HCT116 (cell line): Measurements from ENCODE around the gene FSIP2. TPM values are rescaled to one million over a fixed set of nuclear protein-coding genes. Genes with fewer than 3 reads are reported as not detected.

ENCODE experiments used
- ATAC-seq: fragments of 200-7000 bp; cut with Tn5 transposase; 2 replicates; pipeline ENCODE4 v1.9.1; 2020; ENCODE audit warnings: mild to moderate bottlenecking, moderate library complexity
- BruUV-seq: library from RNA; stranded (reverse); fragments of 400-500 nt; replicated peaks from 2 replicates; lab custom pipeline; 2021; lab: Mats Ljungman, UMichigan
- CTCF ChIA-PET: fragments of 300-600 bp; sonication (Branson Sonifier 250); formaldehyde crosslinking; loops from one replicate; lab custom pipeline; 2021; ENCODE audit warnings: antibody characterized with exemption; lab: Charles Lee
- POLR2A ChIA-PET: fragments of 300-600, 350-600 bp; sonication (Branson Sonifier 250); formaldehyde crosslinking; loops from one replicate; lab custom pipeline; 2021; ENCODE audit warnings: antibody characterized with exemption; lab: Charles Lee
- RAD21 ChIA-PET, 2 experiments: fragments of 300-600 bp; sonication (Branson Sonifier 250); formaldehyde crosslinking; loops; one replicate each; lab custom pipeline; 2023; ENCODE audit warnings: low total read pairs in 2 of 2; ENCODE audit not compliant: uncharacterized antibody in 2 of 2, unreplicated experiment in 2 of 2, low non-redundant PET in 1 of 2; lab: Charles Lee
- DNase-seq: peaks from one replicate; pipeline ENCODE4 v3.0.0-alpha.2; 2010; ENCODE audit warnings: low read depth, low spot score
- H2AFZ ChIP-seq: fragments of 200-600 bp; shearing (Covaris generic), sonication (generic); 2 replicates; pipeline ENCODE4 v1.6.1; 2017; ENCODE audit warnings: low read depth, mixed run types, mixed read lengths, antibody characterized with exemption, low read length; ENCODE audit not compliant: poor library complexity, severe bottlenecking
- H3K27ac ChIP-seq: 2 replicates; pipeline ENCODE4 v1.5.1; 2012; ENCODE audit warnings: low read depth, low read length
- H3K27me3 ChIP-seq: fragments of 200-600 bp; sonication (generic); 2 replicates; pipeline ENCODE4 v1.6.1; 2016; ENCODE audit warnings: mixed run types, low read length, mixed read lengths; ENCODE audit not compliant: insufficient read depth
- H3K36me3 ChIP-seq, 2 experiments: fragments of 200-500 bp in 1 of 2; fragments of 200-600 bp in 1 of 2; sonication (Bioruptor generic) in 1 of 2; sonication (generic) in 1 of 2; 2 replicates each; pipeline versions ENCODE4 v1.5.1 to v1.6.1; 2014 to 2016; ENCODE audit warnings: low read length in 2 of 2, inconsistent platforms in 1 of 2, mixed read lengths in 1 of 2, mixed run types in 1 of 2; ENCODE audit not compliant: insufficient read depth in 2 of 2, control insufficient read depth in 1 of 2
- H3K4me1 ChIP-seq, 2 experiments: fragments of 200-600 bp in 1 of 2; sonication (generic) in 1 of 2; 2 replicates each; pipeline versions ENCODE4 v1.5.1 to v1.6.1; 2012 to 2017; ENCODE audit warnings: low read length in 2 of 2, inconsistent platforms in 1 of 2, mild to moderate bottlenecking in 1 of 2, mixed read lengths in 1 of 2, mixed run types in 1 of 2, moderate library complexity in 1 of 2; ENCODE audit not compliant: insufficient read depth in 2 of 2, control insufficient read depth in 1 of 2
- H3K4me2 ChIP-seq: fragments of 200-600 bp; sonication (generic); 2 replicates; pipeline ENCODE4 v1.6.1; 2017; ENCODE audit warnings: mixed run types, low read length, mixed read lengths
- H3K4me3 ChIP-seq, 2 experiments: fragments of 200-600 bp in 1 of 2; sonication (generic) in 1 of 2; replicated peaks in 1 of 2; 2 replicates each; pipeline ENCODE4 v1.5.1; 2011 to 2016; ENCODE audit warnings: low read length in 2 of 2, control low read depth in 1 of 2, low read depth in 1 of 2, mild to moderate bottlenecking in 1 of 2, mixed read lengths in 1 of 2, mixed run types in 1 of 2
- H3K79me2 ChIP-seq: fragments of 200-600 bp; sonication (generic); 2 replicates; pipeline ENCODE4 v1.6.1; 2017; ENCODE audit warnings: mild to moderate bottlenecking, mixed run types, low read length, moderate library complexity, mixed read lengths; ENCODE audit not compliant: insufficient read depth
- H3K9ac ChIP-seq: fragments of 200-600 bp; sonication (generic); 2 replicates; pipeline ENCODE4 v1.6.1; 2016; ENCODE audit warnings: low read length, mixed read lengths
- H3K9me2 ChIP-seq: fragments of 200-600 bp; sonication (generic), shearing (Covaris generic); 2 replicates; pipeline ENCODE4 v1.6.1; 2017; ENCODE audit warnings: mixed run types, mild to moderate bottlenecking, moderate library complexity; ENCODE audit not compliant: insufficient read depth
- H3K9me3 ChIP-seq, 2 experiments: fragments of 200-500 bp in 1 of 2; fragments of 200-600 bp in 1 of 2; sonication (Bioruptor generic) in 1 of 2; sonication (generic) in 1 of 2; 2 replicates each; pipeline ENCODE4 v1.6.1; 2014 to 2017; ENCODE audit warnings: low read length in 2 of 2, mixed read lengths in 2 of 2, inconsistent platforms in 1 of 2, low read depth in 1 of 2, mild to moderate bottlenecking in 1 of 2, mixed run types in 1 of 2, moderate library complexity in 1 of 2; ENCODE audit not compliant: control insufficient read depth in 1 of 2, insufficient read depth in 1 of 2
- H4K20me1 ChIP-seq: fragments of 200-600 bp; sonication (generic), shearing (Covaris generic); 2 replicates; pipeline ENCODE4 v1.6.1; 2017; ENCODE audit warnings: mixed run types, mild to moderate bottlenecking, moderate library complexity; ENCODE audit not compliant: insufficient read depth
- CBX3 ChIP-seq: IDR thresholded peaks from 2 replicates; pipeline ENCODE4 v1.6.1; 2012; ENCODE audit warnings: low read depth
- CTCF ChIP-seq, 3 experiments: fragments of 200-600 bp in 1 of 3; sonication (generic) in 1 of 3; IDR thresholded peaks in 2 of 3; conservative IDR thresholded peaks in 1 of 3; 2 replicates each; pipeline ENCODE4 v1.5.1; 2012 to 2017; ENCODE audit warnings: low read depth in 2 of 3, low read length in 2 of 3, antibody characterized with exemption in 1 of 3, borderline replicate concordance in 1 of 3, control low read depth in 1 of 3, mild to moderate bottlenecking in 1 of 3, mixed read lengths in 1 of 3, mixed run types in 1 of 3, moderate library complexity in 1 of 3; ENCODE audit not compliant: insufficient read depth in 1 of 3
- ELF1 ChIP-seq: IDR thresholded peaks from 2 replicates; pipeline ENCODE4 v1.6.1; 2012; ENCODE audit warnings: low read depth, borderline replicate concordance
- EZH2 ChIP-seq: fragments of 200-600 bp; sonication (generic); IDR thresholded peaks from 2 replicates; pipeline ENCODE4 v1.6.1; 2017; ENCODE audit warnings: antibody characterized with exemption, mixed run types
- JUND ChIP-seq: IDR thresholded peaks from 2 replicates; pipeline ENCODE4 v1.6.1; 2012
- MAX ChIP-seq: IDR thresholded peaks from 2 replicates; pipeline ENCODE4 v1.6.1; 2012
- POLR2AphosphoS5 ChIP-seq: IDR thresholded peaks from 2 replicates; pipeline ENCODE4 v1.6.1; 2011; ENCODE audit warnings: mild to moderate bottlenecking, low read depth, low read length, moderate library complexity
- RAD21 ChIP-seq: IDR thresholded peaks from 2 replicates; pipeline ENCODE4 v1.6.1; 2012; ENCODE audit warnings: low read depth, mild to moderate bottlenecking
- SIN3A ChIP-seq: IDR thresholded peaks from 2 replicates; pipeline ENCODE4 v1.6.1; 2012; ENCODE audit warnings: low read depth
- SP1 ChIP-seq: IDR thresholded peaks from 2 replicates; pipeline ENCODE4 v1.6.1; 2012; ENCODE audit warnings: low read depth
- TCF7L2 ChIP-seq: IDR thresholded peaks from 2 replicates; pipeline ENCODE4 v1.7.0; 2011; ENCODE audit warnings: borderline replicate concordance, inconsistent platforms; ENCODE audit not compliant: insufficient read depth, insufficient read length; ENCODE audit errors: extremely low read depth
- YY1 ChIP-seq: IDR thresholded peaks from 2 replicates; pipeline ENCODE4 v1.6.1; 2011; ENCODE audit warnings: low read length, low read depth, moderate library complexity, mild to moderate bottlenecking; ENCODE audit not compliant: insufficient replicate concordance; ENCODE audit errors: extremely low read depth
- ZBTB33 ChIP-seq: IDR thresholded peaks from 2 replicates; pipeline ENCODE4 v1.6.1; 2011; ENCODE audit warnings: mild to moderate bottlenecking, low read length, moderate library complexity; ENCODE audit not compliant: insufficient replicate concordance; ENCODE audit errors: extremely low read depth
- ZNF274 ChIP-seq: fragments of 200-500 bp; sonication (Bioruptor generic); IDR thresholded peaks from 2 replicates; pipeline ENCODE4 v1.6.1; 2014; ENCODE audit warnings: mild to moderate bottlenecking, low read depth, low read length, inconsistent platforms
- intact Hi-C: fragments of 100-400 bp; cut with micrococcal nuclease; formaldehyde crosslinking; loops from 2 replicates; pipeline ENCODE4 v1.10.0; 2022
- total RNA-seq: library from RNA; stranded (reverse); gene quantifications from one replicate; pipeline ENCODE4 v1.2.1, GENCODE V29; 2021; ENCODE audit not compliant: unreplicated experiment

FSIP2 gene
- total RNA-seq, 1 experiment from 2014 or later, result not detected

DNA sequence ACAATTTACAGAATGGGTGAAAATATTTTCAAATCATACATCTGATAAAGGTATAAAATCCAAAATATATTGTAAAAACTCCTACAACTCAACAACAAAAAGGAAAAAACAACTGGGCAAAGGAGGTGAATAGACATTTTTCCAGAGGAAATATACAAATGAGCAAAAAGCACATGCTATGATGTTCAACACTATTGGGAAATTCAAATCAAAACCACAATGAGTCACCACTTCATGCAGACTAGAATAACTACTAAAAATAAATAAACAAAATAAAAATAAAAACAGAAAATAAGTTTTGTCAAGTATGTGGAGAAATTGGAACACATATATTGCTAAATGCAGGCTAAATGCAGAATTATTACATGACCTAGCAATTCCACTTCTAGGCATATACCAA, 120.9 kb downstream of the FSIP2 start:
- DNase-seq (no peak), ATAC-seq (no peak)
- TF ChIP-seq EZH2 (no peak), TCF7L2 (no peak), POLR2AphosphoS5 (no peak), ELF1 (no peak), CTCF (IDR thresholded peaks at IDR 0.05 in 2 of 3, conservative IDR thresholded peaks at IDR 0.05 in 1 of 3; ENCODE audit: borderline replicate concordance in 1 of 3, insufficient read depth in 1 of 3, low read depth in 2 of 3, low read length in 2 of 3) (no peak), CBX3 (no peak), YY1 (no peak), ZNF274 (no peak), SIN3A (no peak), JUND (no peak), SP1 (no peak), MAX (no peak), ZBTB33 (no peak), RAD21 (no peak)
- no peak overlapping the region for H3K4me2 ChIP-seq
- no peaks in the 10 kb centered on the region for H3K36me3 ChIP-seq
- H3K9me3 ChIP-seq, result no peaks in the 10 kb centered on the region
- no peaks in the 10 kb centered on the region for H3K79me2 ChIP-seq
- intact Hi-C loops, result no loop called here
- no TSS peak for BruUV-seq
- H3K4me1 ChIP-seq, result no peaks in the 10 kb centered on the region
- no peak overlapping the region for H2AFZ ChIP-seq
- no peak overlapping the region for H3K9ac ChIP-seq
- ChIA-PET RAD21 (no interaction called here), POLR2A (no interaction called here), CTCF (no interaction called here)
- H3K4me3 ChIP-seq, result no peak overlapping the region
- no peaks in the 10 kb centered on the region for H3K9me2 ChIP-seq
- no peaks in the 10 kb centered on the region for H4K20me1 ChIP-seq
- H3K27me3 ChIP-seq, result no peaks in the 10 kb centered on the region
- H3K27ac ChIP-seq, result no peak overlapping the region
